ENCODE data around the gene ASL. TPM values are rescaled to one million over a fixed set of nuclear protein-coding genes. Genes with fewer than 3 reads are reported as not detected.

The ASL gene
- total and polyA plus RNA-seq, 9 of the 15 experiments (the other 6 are each of a cell fraction or from before 2014, with no cell fraction given), result 2.6 to 67.0 (median 33.3) TPM

GRCh38 chr7:66114743-66115649 lies 39.4 kb downstream of the ASL start, which contains the start of gene CRCP (continued):
- TF ChIP-seq LEF1 (IDR thresholded peaks at IDR 0.05), result peak; percentile 33; the same call in 1 of the 2 replicates
- TF ChIP-seq E2F6 (IDR thresholded peaks at IDR 0.05; ENCODE audit: borderline replicate concordance in 1 of 2, extremely low read depth in 1 of 2, insufficient read depth in 1 of 2, insufficient read length in 1 of 2, low read depth in 1 of 2, low read length in 1 of 2, poor library complexity in 1 of 2, severe bottlenecking in 1 of 2), result peak; percentile 85 to 87
- no peak for TF ChIP-seq NELFE (IDR thresholded peaks at IDR 0.05; ENCODE audit: insufficient read depth, insufficient read length)
- no peak for TF ChIP-seq POLR3G (IDR thresholded peaks at IDR 0.05; ENCODE audit: extremely low read depth, insufficient read length, insufficient replicate concordance)
- no peak for TF ChIP-seq RBM25 (IDR thresholded peaks at IDR 0.05; ENCODE audit: low read depth, low read length, severe bottlenecking)
- TF ChIP-seq THAP7 (CRISPR knock-in tag; IDR thresholded peaks at IDR 0.05), result peak; percentile 73; the same call in 1 of the 2 replicates
- TF ChIP-seq ZNF274 (IDR thresholded peaks at IDR 0.05; ENCODE audit: borderline replicate concordance, low read depth, low read length), result no peak
- TF ChIP-seq TARDBP (IDR thresholded peaks at IDR 0.05), result no peak
- no peak for TF ChIP-seq MCM2 (IDR thresholded peaks at IDR 0.05; ENCODE audit: low read depth)
- no peak; the same call in 1 of the 2 replicates for TF ChIP-seq MYNN (IDR thresholded peaks at IDR 0.05)
- TF ChIP-seq MYNN (CRISPR knock-in tag; IDR thresholded peaks at IDR 0.05), result no peak
- TF ChIP-seq HBP1 (CRISPR knock-in tag; IDR thresholded peaks at IDR 0.05), result no peak
- no peak for TF ChIP-seq ZNF253 (CRISPR knock-in tag; conservative IDR thresholded peaks at IDR 0.05)
- no peak for TF ChIP-seq ESRRB (CRISPR knock-in tag; IDR thresholded peaks at IDR 0.05; ENCODE audit: borderline replicate concordance)
- TF ChIP-seq CBX3 (IDR thresholded peaks at IDR 0.05; ENCODE audit: borderline replicate concordance in 1 of 2, low read length in 2 of 2), result peak in 1 of 2 experiments; percentile 21; a peak in 1 of 3 replicates
- TF ChIP-seq ZBTB33 (CRISPR knock-in tag; IDR thresholded peaks at IDR 0.05), result peak; percentile 9
- TF ChIP-seq CBFA2T3 (IDR thresholded peaks at IDR 0.05), result 0 out of 2 replicates have a peak, but pooled peaks have one; percentile 14
- TF ChIP-seq ELK3 (CRISPR knock-in tag; IDR thresholded peaks at IDR 0.05), result no peak
- peak; percentile 63 to 91 for TF ChIP-seq TEAD1 (CRISPR knock-in tag; IDR thresholded peaks at IDR 0.05)
- no peak for TF ChIP-seq TCF7L2 (IDR thresholded peaks at IDR 0.05; ENCODE audit: low read depth, low read length)
- no peak for TF ChIP-seq MCM5 (IDR thresholded peaks at IDR 0.05; ENCODE audit: low read depth)
- TF ChIP-seq ZNF766 (CRISPR knock-in tag; conservative IDR thresholded peaks at IDR 0.05), result no peak; the same call in 1 of the 2 replicates

Measured in K562 (cell line).